Stimulated activated CD4-positive, alpha-beta T cell treated with anti-CD3 and anti-CD28 coated beads, TNF-alpha, amount 100 ng/mL, for 1 hour (primary cell): ENCODE measurements around the gene AKTIP.

Experiments used
- DNase-seq, 3 donors: peaks; one replicate each; pipeline ENCODE4 v3.0.0-alpha.2; 2020; ENCODE audit warnings: low read depth in 3 of 3, low spot score in 1 of 3

AKTIP gene

GRCh38 chr16:53480394-53480793 is 22.6 kb downstream of the AKTIP start:
- DNase-seq = no peak

DNA sequence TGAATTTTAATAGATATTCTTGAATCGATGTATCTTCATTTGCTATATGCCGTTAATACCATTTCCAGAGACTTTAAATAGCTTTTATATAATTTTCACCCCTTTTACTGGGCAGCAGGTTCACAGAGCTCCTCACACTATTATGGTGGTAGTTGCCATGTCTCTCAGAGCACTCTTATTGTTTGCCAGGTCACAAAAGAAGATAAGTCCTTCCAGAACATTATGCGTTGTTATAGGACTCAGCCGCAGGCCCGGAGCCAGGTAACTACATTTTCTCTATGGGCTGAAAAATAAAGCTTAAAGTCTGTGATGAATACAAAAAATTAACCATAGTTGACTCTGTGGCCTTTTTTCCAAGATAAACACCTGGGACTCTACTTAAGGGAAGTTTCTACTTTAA is 24.0 kb downstream of the AKTIP start:
- DNase-seq = no peak

DNA sequence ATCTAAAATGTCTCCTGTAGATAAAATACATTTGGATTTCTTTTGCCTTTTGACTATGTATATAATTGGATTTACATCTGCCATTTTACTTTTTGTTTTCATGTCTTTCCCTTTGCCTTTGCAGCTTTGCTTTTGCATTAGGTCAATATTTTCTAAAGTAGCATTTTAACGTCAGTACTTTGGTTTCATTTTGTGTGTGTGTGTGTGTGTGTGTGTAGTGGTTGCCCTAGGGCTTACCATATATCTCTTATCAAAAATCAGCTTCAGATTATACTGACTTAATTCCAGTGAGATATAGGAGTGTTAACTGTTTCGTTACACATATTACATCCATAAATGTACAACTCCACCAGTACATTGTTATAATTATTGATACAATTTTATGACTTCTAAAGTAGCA is 26.1 kb downstream of the AKTIP start:
- DNase-seq = no peak

GRCh38 chr16:53465606-53466280 is 37.3 kb downstream of the AKTIP start:
- no peak for DNase-seq

DNA sequence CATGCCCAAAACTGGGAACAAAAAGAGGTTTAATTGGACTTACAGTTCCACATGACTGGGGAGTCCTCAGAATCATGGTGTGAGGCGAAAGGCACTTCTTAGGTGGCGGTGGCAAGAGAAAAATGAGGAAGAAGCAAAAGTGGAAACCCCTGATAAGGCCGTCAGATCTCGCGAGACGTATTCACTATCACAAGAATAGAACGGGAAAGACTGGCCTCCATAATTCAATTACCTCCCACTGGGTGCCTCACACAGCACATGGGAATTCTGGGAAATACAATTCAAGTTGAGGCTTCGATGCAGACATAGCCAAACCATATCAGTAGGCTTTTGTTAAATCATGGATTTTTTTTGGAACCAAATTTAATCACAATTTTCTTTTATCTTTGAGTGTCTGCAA is 44.4 kb downstream of the AKTIP start:
- no peak for DNase-seq

GRCh38 chr16:53457670-53458069 is 45.3 kb downstream of the AKTIP start:
- DNase-seq = peak; percentile 22 to 59 (median 45)

GRCh38 chr16:53456625-53457024 is 46.4 kb downstream of the AKTIP start:
- peak in 2 of 3 donors; percentile 2 to 8 for DNase-seq

GRCh38 chr16:53453928-53454327 is 49.1 kb downstream of the AKTIP start:
- DNase-seq = no peak

- no peak for DNase-seq
Observed at GRCh38 chr16:53449816-53450517, 53.0 kb downstream of the AKTIP start.

DNA sequence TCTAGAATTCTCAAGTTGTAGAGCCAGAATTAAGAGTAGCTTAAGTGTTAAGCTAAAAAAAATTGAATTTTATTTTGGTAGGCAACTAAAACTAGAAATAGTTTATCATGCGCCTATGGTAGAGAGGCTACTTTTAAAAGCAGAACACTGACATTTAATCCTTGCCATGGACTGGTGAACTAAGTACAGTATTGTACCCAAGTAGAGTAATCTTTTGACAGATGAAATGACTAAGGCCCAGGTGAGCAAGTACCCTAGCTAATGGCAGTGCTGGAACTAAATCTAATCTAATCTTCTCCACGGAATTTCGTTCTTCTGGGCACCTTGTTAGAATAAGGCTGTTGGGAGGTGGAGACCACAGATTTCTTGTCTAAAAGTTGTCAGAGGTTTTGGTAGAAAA is 56.9 kb downstream of the AKTIP start:
- DNase-seq = no peak

- no peak for DNase-seq
Observed at GRCh38 chr16:53445534-53445933, 57.5 kb downstream of the AKTIP start.
